ENCODE measurements around the gene CDK11B.
"Not testable (repeated sequence)": the region's sequence is repeated elsewhere in the genome, so short reads cannot be mapped to it uniquely, and the experiment has no call there.

- TF ChIP-seq, protein P1, sequence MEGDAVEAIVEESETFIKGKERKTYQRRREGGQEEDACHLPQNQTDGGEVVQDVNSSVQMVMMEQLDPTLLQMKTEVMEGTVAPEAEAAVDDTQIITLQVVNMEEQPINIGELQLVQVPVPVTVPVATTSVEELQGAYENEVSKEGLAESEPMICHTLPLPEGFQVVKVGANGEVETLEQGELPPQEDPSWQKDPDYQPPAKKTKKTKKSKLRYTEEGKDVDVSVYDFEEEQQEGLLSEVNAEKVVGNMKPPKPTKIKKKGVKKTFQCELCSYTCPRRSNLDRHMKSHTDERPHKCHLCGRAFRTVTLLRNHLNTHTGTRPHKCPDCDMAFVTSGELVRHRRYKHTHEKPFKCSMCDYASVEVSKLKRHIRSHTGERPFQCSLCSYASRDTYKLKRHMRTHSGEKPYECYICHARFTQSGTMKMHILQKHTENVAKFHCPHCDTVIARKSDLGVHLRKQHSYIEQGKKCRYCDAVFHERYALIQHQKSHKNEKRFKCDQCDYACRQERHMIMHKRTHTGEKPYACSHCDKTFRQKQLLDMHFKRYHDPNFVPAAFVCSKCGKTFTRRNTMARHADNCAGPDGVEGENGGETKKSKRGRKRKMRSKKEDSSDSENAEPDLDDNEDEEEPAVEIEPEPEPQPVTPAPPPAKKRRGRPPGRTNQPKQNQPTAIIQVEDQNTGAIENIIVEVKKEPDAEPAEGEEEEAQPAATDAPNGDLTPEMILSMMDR (IDR thresholded peaks at IDR 0.05), result not testable (repeated sequence)
- not testable (repeated sequence) for TF ChIP-seq POLR2A (IDR thresholded peaks at IDR 0.05)
Measured at GRCh38 chr1:1636621-1637478, 22.0 kb downstream of the CDK11B start.
